H1 (cell line): ENCODE data around the gene MYLK. TPM values are rescaled to one million over a fixed set of nuclear protein-coding genes. Genes with fewer than 3 reads are reported as not detected.

Experiments used
- ATF3 ChIP-seq: IDR thresholded peaks from 2 replicates; pipeline ENCODE4 v1.6.1; 2011; ENCODE audit warnings: low read depth, mild to moderate bottlenecking, low read length; ENCODE audit not compliant: insufficient read depth
- CHD7 ChIP-seq: fragments of 300-600 bp; sonication (generic); IDR thresholded peaks from 2 replicates; pipeline ENCODE4 v1.7.1; 2012; ENCODE audit warnings: low read length, moderate library complexity, mild to moderate bottlenecking, inconsistent platforms; ENCODE audit not compliant: insufficient replicate concordance
- CTBP2 ChIP-seq: IDR thresholded peaks from 2 replicates; pipeline ENCODE4 v1.7.0; 2011; ENCODE audit warnings: borderline replicate concordance, mild to moderate bottlenecking, moderate library complexity, mixed read lengths, low read length; ENCODE audit not compliant: insufficient read depth, insufficient read length
- CTCF ChIP-seq, 3 experiments: IDR thresholded peaks; 1 replicate in 2 of 3; 2 replicates in 1 of 3; pipeline versions ENCODE4 v1.5.1 to v1.6.1; 2011; ENCODE audit warnings: low read length in 3 of 3, mild to moderate bottlenecking in 3 of 3, inconsistent platforms in 2 of 3, low read depth in 1 of 3, moderate library complexity in 1 of 3; ENCODE audit not compliant: insufficient read depth in 1 of 3; ENCODE audit errors: control extremely low read depth in 1 of 3
- E2F6 ChIP-seq: IDR thresholded peaks from 2 replicates; pipeline ENCODE4 v1.6.1; 2012; ENCODE audit warnings: inconsistent platforms
- KDM4A ChIP-seq: IDR thresholded peaks from one replicate; pipeline ENCODE4 v1.7.1; 2012; ENCODE audit warnings: low read depth, mild to moderate bottlenecking, moderate library complexity, low read length, inconsistent platforms; ENCODE audit not compliant: severe bottlenecking
- SAP30 ChIP-seq: fragments of 300-600 bp; sonication (generic); IDR thresholded peaks from 2 replicates; pipeline ENCODE4 v1.7.1; 2012; ENCODE audit warnings: low read length, moderate library complexity, mild to moderate bottlenecking, inconsistent platforms; ENCODE audit not compliant: insufficient read depth, insufficient replicate concordance
- polyA plus RNA-seq, 7 experiments: library from polyadenylated mRNA; depleted of rRNA in 3 of 7; stranded (reverse) in 5 of 7; unstranded in 2 of 7; fragments of >200 nt in 5 of 7; fragments of 200-250 nt in 2 of 7; gene quantifications; 1 replicate in 5 of 7; 2 replicates in 1 of 7; 4 replicates in 1 of 7; pipeline versions ENCODE4 v1.2.1 to v1.2.3, GENCODE V29; 2011 to 2013; ENCODE audit warnings: missing spikeins in 2 of 7, mixed read lengths in 2 of 7
- total RNA-seq: library from RNA; stranded (reverse); fragmentation: NEBNext Ultra II Directional; extraction: Animal tissue kit (Norgen Biotek cat#: 25700); gene quantifications from 2 replicates; pipeline ENCODE4 v1.2.1, GENCODE V29; 2021

The MYLK gene
- total and polyA plus RNA-seq, 2 of the 8 experiments (the other 6 are each of a cell fraction or from before 2014, with no cell fraction given) = 11.6 to 21.3 TPM

GRCh38 chr3:123702720-123703119 is 181.4 kb downstream of the MYLK start (continued):
- TF ChIP-seq CHD7 = no peak
- TF ChIP-seq ATF3 = no peak
- TF ChIP-seq SAP30 = no peak
- no peak for TF ChIP-seq CTBP2
- no peak for TF ChIP-seq CTCF (IDR thresholded peaks at IDR 0.05; ENCODE audit: control extremely low read depth in 1 of 3, insufficient read depth in 1 of 3, low read depth in 1 of 3, low read length in 3 of 3)
- TF ChIP-seq KDM4A = no peak
- TF ChIP-seq E2F6 = no peak
